H1 (cell line): ENCODE measurements around the gene MBTPS1. TPM values are rescaled to one million over a fixed set of nuclear protein-coding genes. Genes with fewer than 3 reads are reported as not detected.

Experiments
- ASH2L ChIP-seq: fragments of 200-600, 300-600 bp; sonication (generic); IDR thresholded peaks from one replicate; pipeline ENCODE4 v1.7.1; 2017; ENCODE audit warnings: low read length
- BRCA1 ChIP-seq: IDR thresholded peaks from 2 replicates; pipeline ENCODE4 v1.6.1; 2012; ENCODE audit warnings: low read depth, low read length, improper control_type of control experiment
- CHD2 ChIP-seq: IDR thresholded peaks from 2 replicates; pipeline ENCODE4 v1.6.1; 2012; ENCODE audit warnings: low read length, improper control_type of control experiment
- EGR1 ChIP-seq: IDR thresholded peaks from 2 replicates; pipeline ENCODE4 v1.6.1; 2011; ENCODE audit warnings: low read depth, low read length, borderline replicate concordance
- HDAC2 ChIP-seq, 2 experiments: fragments of 300-600 bp in 1 of 2; sonication (generic) in 1 of 2; IDR thresholded peaks; 2 replicates each; pipeline ENCODE4 v1.6.1; 2011 to 2012; ENCODE audit warnings: low read depth in 2 of 2, low read length in 2 of 2, mild to moderate bottlenecking in 2 of 2, moderate library complexity in 2 of 2, borderline replicate concordance in 1 of 2, inconsistent platforms in 1 of 2
- HDAC6 ChIP-seq: IDR thresholded peaks from one replicate; pipeline ENCODE4 v1.7.1; 2012; ENCODE audit warnings: low read depth, mild to moderate bottlenecking, inconsistent platforms, low read length, moderate library complexity
- KDM4A ChIP-seq: IDR thresholded peaks from one replicate; pipeline ENCODE4 v1.7.1; 2012; ENCODE audit warnings: low read depth, mild to moderate bottlenecking, moderate library complexity, low read length, inconsistent platforms; ENCODE audit not compliant: severe bottlenecking
- KDM5A ChIP-seq: fragments of 200-600 bp; IDR thresholded peaks from 2 replicates; pipeline ENCODE4 v1.7.1; 2012; ENCODE audit warnings: mild to moderate bottlenecking, low read length, inconsistent platforms, mixed read lengths
- PHF8 ChIP-seq: fragments of 200-600 bp; sonication (generic); conservative IDR thresholded peaks from 2 replicates; pipeline ENCODE4 v1.7.1; 2012; ENCODE audit warnings: low read depth, mild to moderate bottlenecking, inconsistent platforms, low read length, moderate library complexity
- POLR2A ChIP-seq, 2 experiments: IDR thresholded peaks; 1 replicate in 1 of 2; 2 replicates in 1 of 2; pipeline ENCODE4 v1.6.1; 2011; ENCODE audit warnings: low read depth in 2 of 2, low read length in 2 of 2, mild to moderate bottlenecking in 2 of 2; ENCODE audit errors: control extremely low read depth in 1 of 2
- RAD21 ChIP-seq, 2 experiments: IDR thresholded peaks in 1 of 2; conservative IDR thresholded peaks in 1 of 2; 2 replicates each; pipeline ENCODE4 v1.6.1; 2011; ENCODE audit warnings: low read depth in 2 of 2, low read length in 2 of 2, improper control_type of control experiment in 1 of 2, inconsistent platforms in 1 of 2, mild to moderate bottlenecking in 1 of 2, moderate library complexity in 1 of 2
- RBBP5 ChIP-seq: IDR thresholded peaks from 2 replicates; pipeline ENCODE4 v1.7.1; 2012; ENCODE audit warnings: low read depth, mild to moderate bottlenecking, inconsistent platforms, low read length, moderate library complexity, borderline replicate concordance
- SP4 ChIP-seq: IDR thresholded peaks from 2 replicates; pipeline ENCODE4 v1.6.1; 2012; ENCODE audit warnings: low read length, inconsistent platforms
- TAF7 ChIP-seq: optimal IDR thresholded peaks from 2 replicates; pipeline ENCODE3; 2011; ENCODE audit warnings: low read depth, mild to moderate bottlenecking, inconsistent platforms, low read length, moderate library complexity, borderline replicate concordance
- TBP ChIP-seq: IDR thresholded peaks from 2 replicates; pipeline ENCODE4 v1.6.1; 2011; ENCODE audit warnings: low read depth, low read length, improper control_type of control experiment
- YY1 ChIP-seq: IDR thresholded peaks from 2 replicates; pipeline ENCODE4 v1.6.1; 2011; ENCODE audit warnings: low read depth, mild to moderate bottlenecking, low read length
- polyA plus RNA-seq, 7 experiments: library from polyadenylated mRNA; depleted of rRNA in 3 of 7; stranded (reverse) in 5 of 7; unstranded in 2 of 7; fragments of >200 nt in 5 of 7; fragments of 200-250 nt in 2 of 7; gene quantifications; 1 replicate in 5 of 7; 2 replicates in 1 of 7; 4 replicates in 1 of 7; pipeline versions ENCODE4 v1.2.1 to v1.2.3, GENCODE V29; 2011 to 2013; ENCODE audit warnings: missing spikeins in 2 of 7, mixed read lengths in 2 of 7
- total RNA-seq: library from RNA; stranded (reverse); fragmentation: NEBNext Ultra II Directional; extraction: Animal tissue kit (Norgen Biotek cat#: 25700); gene quantifications from 2 replicates; pipeline ENCODE4 v1.2.1, GENCODE V29; 2021

Gene MBTPS1
- total and polyA plus RNA-seq, 2 of the 8 experiments (the other 6 are each of a cell fraction or from before 2014, with no cell fraction given) = 30.6 to 53.3 TPM

GRCh38 chr16:84116720-84117493 is at the start of gene MBTPS1 (continued):
- TF ChIP-seq HDAC2 (IDR thresholded peaks at IDR 0.05; ENCODE audit: borderline replicate concordance in 1 of 2, low read depth in 2 of 2, low read length in 2 of 2) (peak; percentile 24 to 91; a peak in 2 of 4 replicates), TBP (peak; percentile 49), TAF7 (peak; percentile 85), ASH2L (peak; percentile 65), RBBP5 (0 out of 2 replicates have a peak, but pooled peaks have one; percentile 26), YY1 (0 out of 2 replicates have a peak, but pooled peaks have one; percentile 33), CHD2 (peak; percentile 98), KDM5A (no peak), EGR1 (no peak), KDM4A (peak; percentile 74), HDAC6 (no peak), POLR2A (IDR thresholded peaks at IDR 0.05; ENCODE audit: control extremely low read depth in 1 of 2, low read depth in 2 of 2, low read length in 2 of 2) (peak in 1 of 2 experiments; percentile 85; a peak in 2 of 3 replicates), BRCA1 (peak; percentile 92), PHF8 (peak; percentile 75), SP4 (0 out of 2 replicates have a peak, but pooled peaks have one; percentile 37), RAD21 (IDR thresholded peaks at IDR 0.05 in 1 of 2, conservative IDR thresholded peaks at IDR 0.05 in 1 of 2; ENCODE audit: low read depth in 2 of 2, low read length in 2 of 2) (no peak)
